Fibroblast of lung (primary cell): ENCODE results near the gene EFHC1. TPM values are rescaled to one million over a fixed set of nuclear protein-coding genes. Genes with fewer than 3 reads are reported as not detected.

Experiments
- DNase-seq, 2 donors: peaks; one replicate each; pipeline versions ENCODE4 v3.0.0 to v3.0.0-alpha.2; 2010; ENCODE audit warnings: low read depth in 2 of 2
- H2AFZ ChIP-seq: 2 replicates; pipeline ENCODE4 v1.5.1; 2012; ENCODE audit warnings: low read length, control low read depth, inconsistent platforms
- H3K27ac ChIP-seq: 2 replicates; pipeline ENCODE4 v1.5.1; 2011; ENCODE audit warnings: low read length, control low read depth; ENCODE audit not compliant: insufficient read depth
- H3K27me3 ChIP-seq: 2 replicates; pipeline ENCODE4 v1.5.1; 2011; ENCODE audit warnings: mild to moderate bottlenecking, low read length; ENCODE audit not compliant: control insufficient read depth, insufficient read depth
- H3K36me3 ChIP-seq: 2 replicates; pipeline ENCODE4 v1.5.1; 2011; ENCODE audit warnings: low read length; ENCODE audit not compliant: control insufficient read depth, insufficient read depth
- H3K4me1 ChIP-seq: 2 replicates; pipeline ENCODE4 v1.5.1; 2011; ENCODE audit warnings: low read length; ENCODE audit not compliant: control insufficient read depth, insufficient read depth; ENCODE audit errors: extremely low read depth
- H3K4me2 ChIP-seq: 2 replicates; pipeline ENCODE4 v1.5.1; 2011; ENCODE audit warnings: low read length, control low read depth; ENCODE audit not compliant: insufficient read depth; ENCODE audit errors: extremely low read depth
- H3K4me3 ChIP-seq, 4 experiments: fragments of 200-600 bp in 1 of 4; sonication (generic) in 1 of 4; replicated peaks in 1 of 4; 2 replicates each; pipeline ENCODE4 v1.5.1; 2011 to 2016; ENCODE audit warnings: low read length in 4 of 4, low read depth in 3 of 4, mild to moderate bottlenecking in 3 of 4, control low read depth in 2 of 4, inconsistent platforms in 1 of 4, mixed read lengths in 1 of 4; ENCODE audit not compliant: insufficient read depth in 1 of 4; ENCODE audit errors: control extremely low read depth in 1 of 4
- H3K79me2 ChIP-seq: 2 replicates; pipeline ENCODE4 v1.5.1; 2012; ENCODE audit warnings: mild to moderate bottlenecking, low read length, inconsistent platforms; ENCODE audit not compliant: control insufficient read depth, insufficient read depth
- H3K9ac ChIP-seq: 2 replicates; pipeline ENCODE4 v1.5.1; 2011; ENCODE audit warnings: mild to moderate bottlenecking, low read length, control low read depth; ENCODE audit not compliant: insufficient read depth
- H3K9me3 ChIP-seq: 2 replicates; pipeline ENCODE4 v1.5.1; 2012; ENCODE audit warnings: low read depth, low read length; ENCODE audit not compliant: control insufficient read depth, insufficient read depth
- H4K20me1 ChIP-seq: 2 replicates; pipeline ENCODE4 v1.5.1; 2011; ENCODE audit warnings: low read length; ENCODE audit not compliant: control insufficient read depth, insufficient read depth; ENCODE audit errors: extremely low read depth
- EZH2 ChIP-seq: IDR thresholded peaks from 2 replicates; pipeline ENCODE4 v1.5.1; 2012; ENCODE audit warnings: low read length, control low read depth, mild to moderate bottlenecking; ENCODE audit errors: missing control alignments
- polyA plus RNA-seq, 2 donors: library from polyadenylated mRNA; depleted of rRNA in 1 of 2; stranded (reverse) in 1 of 2; unstranded in 1 of 2; fragments of >200 nt; gene quantifications; 2 replicates each; pipeline ENCODE4 v1.2.1, GENCODE V29; 2011 to 2012; ENCODE audit warnings: missing spikeins in 1 of 2
- total RNA-seq: library from RNA; depleted of rRNA; stranded (reverse); fragments of >200 nt; gene quantifications from 2 replicates; pipeline ENCODE4 v1.2.1, GENCODE V29; 2014
- TF ChIP-seq, protein P1 (sequence below), 2 donors: IDR thresholded peaks in 1 of 2; conservative IDR thresholded peaks in 1 of 2; 1 replicate in 1 of 2; 2 replicates in 1 of 2; pipeline ENCODE4 v1.5.1; 2011 to 2012; ENCODE audit warnings: low read length in 2 of 2, control low read depth in 1 of 2, inconsistent platforms in 1 of 2, low read depth in 1 of 2, mild to moderate bottlenecking in 1 of 2

The EFHC1 gene
- total and polyA plus RNA-seq, 2 donors (not counting 1 experiment from before 2014, with no cell fraction given), result 29.4 to 32.9 TPM

DNA sequence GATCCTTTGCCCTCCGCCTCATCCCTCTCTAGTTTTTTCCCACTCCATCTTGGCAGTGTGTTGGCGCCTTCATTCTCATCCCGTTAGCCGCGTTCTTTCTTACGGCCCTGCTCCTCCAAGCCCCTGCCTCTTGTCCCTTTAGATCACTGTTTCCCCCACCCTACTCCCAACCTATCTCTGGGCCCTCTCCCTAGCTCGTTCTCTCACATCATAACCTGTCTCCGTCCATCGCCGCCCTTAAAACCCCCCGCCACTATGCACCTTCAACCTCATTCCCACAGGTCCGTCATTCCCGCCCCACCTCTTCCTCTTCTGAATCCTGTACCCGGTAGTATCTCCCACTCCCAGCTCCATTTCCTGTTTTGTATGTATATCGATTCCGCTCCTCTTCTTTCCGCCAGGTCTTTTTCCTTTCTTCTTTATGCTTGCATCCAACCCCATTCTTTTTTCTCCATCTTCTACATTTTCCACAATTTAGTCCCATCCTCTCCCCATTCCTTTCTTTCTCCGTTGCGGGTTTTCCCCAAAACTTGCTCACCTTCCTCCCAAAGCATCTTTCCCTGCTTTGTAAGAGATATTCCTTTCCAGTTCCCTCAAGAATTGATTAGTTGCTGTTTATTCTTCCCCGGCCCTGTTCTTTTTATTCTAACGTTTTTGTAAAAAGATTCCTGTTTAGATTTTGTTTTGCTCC lies 671 bp downstream of the EFHC1 start:
- Histone ChIP-seq H3K27ac (peak overlapping the region; percentile 99), H3K4me2 (peak overlapping the region; percentile 98), H3K27me3 (no peaks in the 10 kb centered on the region), H4K20me1 (no peaks in the 10 kb centered on the region), H3K36me3 (no peaks in the 10 kb centered on the region), H3K79me2 (peaks cover 9% of the 10 kb centered on the region), H3K4me1 (peaks cover 16% of the 10 kb centered on the region), H3K9me3 (no peaks in the 10 kb centered on the region), H3K4me3 (peak overlapping the region; percentile 65 to 91 (median 81)), H2AFZ (peak overlapping the region; percentile 24), H3K9ac (peak overlapping the region; percentile 95)
- TF ChIP-seq EZH2, result no peak
- TF ChIP-seq, protein P1, sequence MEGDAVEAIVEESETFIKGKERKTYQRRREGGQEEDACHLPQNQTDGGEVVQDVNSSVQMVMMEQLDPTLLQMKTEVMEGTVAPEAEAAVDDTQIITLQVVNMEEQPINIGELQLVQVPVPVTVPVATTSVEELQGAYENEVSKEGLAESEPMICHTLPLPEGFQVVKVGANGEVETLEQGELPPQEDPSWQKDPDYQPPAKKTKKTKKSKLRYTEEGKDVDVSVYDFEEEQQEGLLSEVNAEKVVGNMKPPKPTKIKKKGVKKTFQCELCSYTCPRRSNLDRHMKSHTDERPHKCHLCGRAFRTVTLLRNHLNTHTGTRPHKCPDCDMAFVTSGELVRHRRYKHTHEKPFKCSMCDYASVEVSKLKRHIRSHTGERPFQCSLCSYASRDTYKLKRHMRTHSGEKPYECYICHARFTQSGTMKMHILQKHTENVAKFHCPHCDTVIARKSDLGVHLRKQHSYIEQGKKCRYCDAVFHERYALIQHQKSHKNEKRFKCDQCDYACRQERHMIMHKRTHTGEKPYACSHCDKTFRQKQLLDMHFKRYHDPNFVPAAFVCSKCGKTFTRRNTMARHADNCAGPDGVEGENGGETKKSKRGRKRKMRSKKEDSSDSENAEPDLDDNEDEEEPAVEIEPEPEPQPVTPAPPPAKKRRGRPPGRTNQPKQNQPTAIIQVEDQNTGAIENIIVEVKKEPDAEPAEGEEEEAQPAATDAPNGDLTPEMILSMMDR (conservative IDR thresholded peaks at IDR 0.05 in 1 of 2, IDR thresholded peaks at IDR 0.05 in 1 of 2; ENCODE audit: low read depth in 1 of 2, low read length in 2 of 2), result no peak
- peak; percentile 38 to 52 for DNase-seq

DNA sequence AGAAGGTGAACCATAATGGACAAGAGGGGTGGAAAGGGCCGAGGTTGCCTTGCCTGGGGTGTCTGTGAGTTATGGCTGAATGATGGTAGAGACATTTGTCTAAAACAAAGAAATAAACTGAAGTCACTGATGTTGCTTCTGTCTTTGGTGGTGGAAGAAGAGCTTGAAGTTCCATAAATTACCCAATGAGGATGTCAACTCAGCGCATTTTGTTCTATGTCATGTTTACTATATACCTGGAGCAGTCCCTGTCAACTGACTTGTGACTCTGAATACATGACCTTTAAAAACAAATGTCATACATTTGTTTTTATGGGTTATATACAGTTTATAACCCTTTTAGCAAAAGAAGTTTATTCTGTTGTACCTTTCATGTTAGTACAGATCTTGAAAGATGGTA lies 2.0 kb downstream of the EFHC1 start:
- no peak overlapping the region for H3K4me3 ChIP-seq
- peak overlapping the region; percentile 18 for H3K4me2 ChIP-seq
- H2AFZ ChIP-seq, result no peak overlapping the region
- no peaks in the 10 kb centered on the region for H3K36me3 ChIP-seq
- H3K4me1 ChIP-seq, result peaks cover 15% of the 10 kb centered on the region
- DNase-seq, result no peak
- no peak overlapping the region for H3K9ac ChIP-seq
- no peaks in the 10 kb centered on the region for H4K20me1 ChIP-seq
- H3K27ac ChIP-seq, result peak overlapping the region; percentile 36
- TF ChIP-seq EZH2, result no peak
- TF ChIP-seq, protein P1 (conservative IDR thresholded peaks at IDR 0.05 in 1 of 2, IDR thresholded peaks at IDR 0.05 in 1 of 2; ENCODE audit: low read depth in 1 of 2, low read length in 2 of 2), result no peak
- H3K27me3 ChIP-seq, result no peaks in the 10 kb centered on the region
- peaks cover 9% of the 10 kb centered on the region for H3K79me2 ChIP-seq
- no peaks in the 10 kb centered on the region for H3K9me3 ChIP-seq

DNA sequence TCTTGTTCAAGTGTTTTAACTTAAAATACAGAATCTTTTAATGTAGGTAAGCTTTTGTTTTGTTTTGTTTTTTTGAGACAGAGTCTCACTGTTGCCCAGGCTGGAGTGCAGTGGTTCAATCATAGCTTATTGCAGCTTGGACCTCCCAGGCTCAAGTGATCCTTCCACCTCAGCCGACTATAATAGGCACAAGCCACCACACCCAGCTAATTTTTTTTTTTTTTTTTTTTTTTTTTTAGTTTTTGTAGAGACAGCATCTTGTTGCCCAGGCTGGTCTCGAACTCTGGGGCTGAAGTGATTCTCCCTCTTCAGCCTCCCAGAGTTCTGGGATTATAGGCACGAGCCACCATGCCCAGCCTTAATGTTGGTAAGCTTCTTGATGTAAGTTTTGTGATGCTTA lies 3.3 kb downstream of the EFHC1 start:
- peak overlapping the region; percentile 67 for H3K4me2 ChIP-seq
- H3K27me3 ChIP-seq, result no peaks in the 10 kb centered on the region
- H3K9ac ChIP-seq, result no peak overlapping the region
- peak overlapping the region; percentile 71 for H3K27ac ChIP-seq
- H2AFZ ChIP-seq, result no peak overlapping the region
- TF ChIP-seq EZH2, result no peak
- TF ChIP-seq, protein P1 (conservative IDR thresholded peaks at IDR 0.05 in 1 of 2, IDR thresholded peaks at IDR 0.05 in 1 of 2; ENCODE audit: low read depth in 1 of 2, low read length in 2 of 2), result no peak
- H3K4me3 ChIP-seq, result no peak overlapping the region
- H3K4me1 ChIP-seq, result peaks cover 13% of the 10 kb centered on the region
- H3K79me2 ChIP-seq, result peaks cover 9% of the 10 kb centered on the region
- no peak for DNase-seq
- no peaks in the 10 kb centered on the region for H4K20me1 ChIP-seq
- H3K9me3 ChIP-seq, result no peaks in the 10 kb centered on the region
- no peaks in the 10 kb centered on the region for H3K36me3 ChIP-seq
